HG03039 (cell line): Measurements from ENCODE around the gene RAB3D.
A peak's percentile ranks its signal among the peaks of the same experiment; 100 is the strongest.
"Not testable (repeated sequence)": the region's sequence is repeated elsewhere in the genome, so short reads cannot be mapped to it uniquely, and the experiment has no call there.

Experiments used
- ATAC-seq: cut with Tn5 transposase; IDR thresholded peaks from one replicate; pipeline ENCODE4 v1.9.1; 2021; ENCODE audit warnings: mild to moderate bottlenecking, moderate library complexity; ENCODE audit not compliant: unreplicated experiment

Gene RAB3D

GRCh38 chr19:11339254-11340098, at the start of gene RAB3D:
RAB3D (minus strand) TSS chr19:11339657; CDS start chr19:11337399, 2,258 bp downstream.
- peak; percentile 77 for ATAC-seq

- ATAC-seq = no peak
Measured at GRCh38 chr19:11387162-11388034, 47.9 kb upstream of the RAB3D start.

- no peak for ATAC-seq
Measured at GRCh38 chr19:11384778-11385129, 45.3 kb upstream of the RAB3D start.

GRCh38 chr19:11383706-11384048, 44.2 kb upstream of the RAB3D start:
- no peak for ATAC-seq

GRCh38 chr19:11382898-11383705, 43.6 kb upstream of the RAB3D start:
- no peak for ATAC-seq

GRCh38 chr19:11380653-11381537, 41.4 kb upstream of the RAB3D start:
- peak; percentile 62 for ATAC-seq

- no peak for ATAC-seq
Measured at GRCh38 chr19:11379857-11380350, 40.4 kb upstream of the RAB3D start.

GRCh38 chr19:11379269-11379845, 39.9 kb upstream of the RAB3D start:
- ATAC-seq = not testable (repeated sequence)

- ATAC-seq = no peak
Measured at GRCh38 chr19:11378319-11379189, 39.1 kb upstream of the RAB3D start.

- ATAC-seq = no peak
Measured at GRCh38 chr19:11377756-11378155, 38.3 kb upstream of the RAB3D start.

GRCh38 chr19:11377237-11377636, 37.8 kb upstream of the RAB3D start:
- ATAC-seq = no peak

GRCh38 chr19:11375143-11375948, 35.9 kb upstream of the RAB3D start:
- ATAC-seq = no peak

- peak; percentile 88 for ATAC-seq
Measured at GRCh38 chr19:11374433-11375142, 35.1 kb upstream of the RAB3D start, which contains the start of gene SWSAP1. SWSAP1 (plus strand) TSS chr19:11374666; CDS start chr19:11374681, 15 bp downstream.

- ATAC-seq = no peak
Measured at GRCh38 chr19:11373885-11374432, 34.5 kb upstream of the RAB3D start.

- ATAC-seq = no peak
Measured at GRCh38 chr19:11373166-11373884, 33.9 kb upstream of the RAB3D start.

GRCh38 chr19:11370744-11371143, 31.3 kb upstream of the RAB3D start:
- no peak for ATAC-seq
